ENCODE measurements around the gene NUDT3.
"Not testable (repeated sequence)": the region's sequence is repeated elsewhere in the genome, so short reads cannot be mapped to it uniquely, and the experiment has no call there.

The NUDT3 gene

GRCh38 chr6:34284563-34285447, 107.7 kb downstream of the NUDT3 start:
- DNase-seq, result no peak

- DNase-seq, result no peak
Measured at GRCh38 chr6:34281702-34282334, 110.7 kb downstream of the NUDT3 start.

GRCh38 chr6:34280216-34280615, 112.3 kb downstream of the NUDT3 start:
- no peak for DNase-seq

GRCh38 chr6:34278833-34279232, 113.6 kb downstream of the NUDT3 start:
- DNase-seq, result no peak

DNA sequence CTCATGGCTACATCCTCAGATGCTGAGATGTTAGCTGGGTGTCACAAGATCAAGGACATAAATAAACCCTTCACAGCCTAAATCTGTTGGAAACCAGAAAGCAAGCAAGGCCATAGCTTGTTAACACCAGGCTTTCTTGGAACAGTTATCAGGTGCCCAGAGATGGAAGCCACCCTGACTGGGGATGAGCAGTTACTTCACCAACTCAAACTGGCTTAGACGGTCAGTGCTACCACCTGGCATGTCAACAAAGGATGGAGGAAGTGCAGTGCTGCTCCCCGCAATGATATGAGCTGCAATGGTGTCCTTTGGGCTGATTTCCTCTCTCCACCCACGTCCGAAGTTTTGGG, 114.7 kb downstream of the NUDT3 start:
- no peak for DNase-seq

GRCh38 chr6:34276881-34277762, 115.3 kb downstream of the NUDT3 start:
- no peak for DNase-seq

DNA sequence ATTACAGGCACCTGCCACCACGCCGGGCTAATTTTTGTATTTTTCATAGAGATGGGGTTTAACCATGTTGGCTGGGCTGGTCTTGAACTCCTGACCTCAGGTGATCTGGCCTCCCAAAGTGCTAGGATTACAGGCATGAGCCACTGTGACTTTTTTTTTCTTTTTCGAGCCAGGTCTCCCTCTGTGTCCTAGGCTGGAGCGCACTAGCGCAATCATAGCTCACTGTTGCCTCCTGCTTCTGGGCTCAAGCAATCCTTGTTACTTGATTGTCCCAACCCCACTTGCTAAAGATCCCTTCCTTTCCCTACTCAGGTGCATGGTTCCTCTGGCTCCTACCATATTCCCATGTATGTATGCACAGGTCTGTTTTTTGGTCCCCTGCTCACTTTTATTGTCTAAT, 116.3 kb downstream of the NUDT3 start:
- DNase-seq, result no peak

DNA sequence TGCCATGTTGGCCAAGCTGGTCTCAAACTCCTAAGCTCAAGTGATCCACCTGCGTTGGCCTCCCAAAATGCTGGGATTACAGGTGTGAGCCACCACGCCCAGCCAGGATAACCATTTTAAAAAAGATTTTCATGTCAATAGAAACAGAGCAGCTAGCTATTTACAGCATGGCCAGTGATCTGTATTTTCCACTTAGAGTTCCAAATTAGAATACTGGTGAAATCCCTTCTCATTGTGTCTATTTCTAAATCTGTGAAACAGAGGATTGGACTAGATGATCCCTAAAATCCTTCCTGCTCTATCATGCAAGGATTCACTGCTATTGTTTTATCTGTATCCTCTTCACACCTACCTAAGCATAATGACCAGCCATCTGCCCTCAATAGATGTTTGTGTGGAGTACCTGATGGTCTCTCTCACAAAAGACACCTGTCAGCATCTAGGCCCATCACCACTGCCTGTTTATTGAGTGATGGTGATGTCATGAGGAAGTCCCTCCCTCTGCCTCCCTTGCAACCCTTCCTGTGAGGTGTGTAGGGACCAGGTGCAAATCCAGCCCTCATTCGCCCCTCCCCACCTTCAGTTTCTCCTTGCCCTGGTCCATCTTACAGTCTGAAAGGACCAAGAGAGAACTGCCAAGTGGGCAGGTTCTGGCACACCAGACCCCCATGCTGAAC, 117.2 kb downstream of the NUDT3 start:
- DNase-seq, result no peak

DNA sequence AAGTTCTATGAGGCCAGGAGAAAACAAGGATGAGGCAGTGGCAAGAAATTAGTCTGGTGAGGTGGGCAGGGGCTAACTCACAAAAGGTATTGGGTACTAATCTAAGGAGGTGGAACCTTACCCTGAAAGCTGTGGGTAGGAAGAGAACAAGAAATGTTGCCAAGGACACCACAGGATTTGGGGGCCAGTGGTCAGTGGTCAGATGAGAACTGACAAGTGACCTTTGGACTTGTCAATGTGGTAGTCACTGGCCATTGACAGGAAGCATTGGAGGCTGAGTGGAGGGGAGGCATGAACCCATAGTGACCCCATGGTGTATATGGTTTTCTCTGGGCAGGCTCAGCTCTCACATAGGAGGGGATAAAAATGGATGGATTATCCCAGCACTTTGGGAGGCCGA, 118.3 kb downstream of the NUDT3 start:
- DNase-seq, result no peak

- no peak for DNase-seq
Measured at GRCh38 chr6:34273242-34273805, 119.1 kb downstream of the NUDT3 start.

- DNase-seq, result no peak
Measured at GRCh38 chr6:34272013-34272926, 120.2 kb downstream of the NUDT3 start.

DNA sequence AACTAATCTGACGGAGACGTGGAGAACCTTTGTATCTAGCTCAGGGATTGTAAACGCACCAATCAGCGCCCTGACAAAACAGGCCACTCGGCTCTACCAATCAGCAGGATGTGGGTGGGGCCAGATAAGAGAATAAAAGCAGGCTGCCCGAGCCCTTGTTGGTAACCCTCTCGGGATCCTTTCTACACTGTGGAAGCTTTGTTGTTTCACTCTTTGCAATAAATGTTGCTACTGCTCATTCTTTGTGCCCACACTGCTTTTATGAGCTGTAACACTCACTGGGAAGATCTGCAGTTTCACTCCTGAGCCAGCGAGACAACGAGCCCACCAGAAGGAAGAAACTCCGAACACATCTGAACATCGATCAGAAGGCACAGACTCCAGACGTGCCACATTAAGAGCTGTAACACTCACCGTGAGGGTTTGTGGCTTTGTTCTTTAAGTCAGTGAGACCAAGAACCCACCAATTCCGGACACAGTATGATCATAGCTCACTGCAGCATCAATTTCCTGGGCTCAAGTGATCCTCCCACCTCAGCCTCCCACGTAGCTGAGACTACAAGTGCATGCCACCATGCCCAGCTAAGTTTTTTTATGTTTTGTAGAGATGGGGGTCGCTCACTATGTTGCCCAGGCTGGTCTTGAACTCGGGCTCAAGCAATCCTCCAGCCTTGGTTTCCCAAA, 122.7 kb downstream of the NUDT3 start:
- not testable (repeated sequence) for DNase-seq

DNA sequence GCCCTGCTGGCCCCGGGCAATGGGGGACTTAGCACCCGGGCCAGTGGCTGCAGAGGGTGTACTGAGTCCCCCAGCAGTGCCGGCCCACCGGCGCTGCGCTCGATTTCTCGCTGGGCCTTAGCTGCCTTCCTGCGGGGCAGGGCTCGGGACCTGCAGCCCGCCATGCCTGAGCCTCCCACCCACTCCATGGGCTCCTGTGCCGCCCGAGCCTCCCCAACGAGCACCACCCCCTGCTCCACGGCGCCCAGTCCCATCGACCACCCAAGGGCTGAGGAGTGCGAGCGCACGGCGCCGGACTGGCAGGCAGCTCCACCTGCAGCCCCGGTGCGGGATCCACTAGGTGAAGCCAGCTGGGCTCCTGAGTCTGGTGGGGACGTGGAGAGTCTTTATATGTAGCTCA, 123.3 kb downstream of the NUDT3 start:
- not testable (repeated sequence) for DNase-seq

DNA sequence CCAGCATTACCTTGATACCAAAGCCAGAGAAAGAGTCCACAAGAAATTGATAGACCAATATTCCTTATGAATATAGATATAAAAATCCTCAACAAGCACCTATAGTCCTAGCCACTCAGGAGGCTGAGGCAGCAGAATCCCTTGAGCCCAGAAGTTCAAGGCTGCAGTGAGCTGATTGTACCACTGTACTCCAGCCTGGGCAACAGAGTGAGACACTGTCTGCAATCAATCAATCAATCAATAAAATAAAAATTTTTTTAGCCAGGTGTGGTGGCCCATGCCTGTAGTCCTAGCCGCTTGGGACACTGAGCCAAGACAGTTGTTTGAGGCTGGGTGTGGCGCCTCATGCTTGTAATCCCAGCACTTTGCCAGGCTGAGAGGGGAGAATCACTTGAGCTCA, 124.7 kb downstream of the NUDT3 start:
- no peak for DNase-seq

GRCh38 chr6:34263484-34263883, 129.0 kb downstream of the NUDT3 start:
- DNase-seq, result not testable (repeated sequence)

- no peak for DNase-seq
Measured at GRCh38 chr6:34260576-34261267, 131.7 kb downstream of the NUDT3 start.

- no peak for DNase-seq
Measured at GRCh38 chr6:34259529-34260069, 132.9 kb downstream of the NUDT3 start.

DNA sequence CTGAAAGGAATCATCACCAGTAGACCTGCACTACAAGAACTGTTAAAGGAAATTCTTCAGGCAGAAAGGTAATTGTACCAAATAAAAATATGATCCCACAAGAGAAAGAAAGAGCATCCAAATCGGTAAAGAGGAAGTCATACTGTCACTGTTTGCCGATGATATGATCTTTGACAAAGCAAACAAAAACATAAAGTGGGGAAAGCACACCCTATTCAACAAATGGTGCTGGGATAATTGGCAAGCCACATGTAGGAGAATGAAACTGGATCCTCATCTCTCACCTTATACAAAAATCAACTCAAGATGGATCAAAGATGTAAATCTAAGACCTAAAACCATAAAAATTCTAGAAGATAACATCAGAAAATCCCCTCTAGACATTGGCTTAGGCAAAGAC, 140.1 kb downstream of the NUDT3 start:
- not testable (repeated sequence) for DNase-seq

- no peak for DNase-seq
Measured at GRCh38 chr6:34249469-34250261, 142.8 kb downstream of the NUDT3 start.

Data from NCI-H1436 treated with DMSO at 0.1 percent for 48 hours (cell line).